Small intestine (tissue), 7 donors: Measurements from ENCODE around the gene POLR2L. TPM values are rescaled to one million over a fixed set of nuclear protein-coding genes. Genes with fewer than 3 reads are reported as not detected.

Source experiments
- DNase-seq, 2 donors: peaks; one replicate each; pipeline versions ENCODE4 v3.0.0 to v3.0.0-alpha.2; 2013
- FAIRE-seq: peaks from 2 replicates; lab custom pipeline; 2012; peaks lifted over from hg19 to GRCh38; lab: Jason Lieb, UNC
- H3K27ac ChIP-seq, 3 donors: one replicate each; pipeline ENCODE4 v1.5.1; 2013; ENCODE audit warnings: low read length in 2 of 3, mild to moderate bottlenecking in 2 of 3, control low read depth in 1 of 3, inconsistent platforms in 1 of 3, low read depth in 1 of 3, moderate library complexity in 1 of 3
- H3K27me3 ChIP-seq, 3 donors: one replicate each; pipeline ENCODE4 v1.6.1; 2013; ENCODE audit warnings: low read length in 3 of 3, inconsistent platforms in 1 of 3; ENCODE audit not compliant: control insufficient read depth in 3 of 3, insufficient read depth in 3 of 3
- H3K36me3 ChIP-seq, 3 donors: one replicate each; pipeline ENCODE4 v1.6.1; 2013; ENCODE audit warnings: low read length in 3 of 3, inconsistent platforms in 1 of 3, low read depth in 1 of 3, mild to moderate bottlenecking in 1 of 3, moderate library complexity in 1 of 3; ENCODE audit not compliant: control insufficient read depth in 3 of 3, insufficient read depth in 2 of 3
- H3K4me1 ChIP-seq, 3 donors: one replicate each; pipeline ENCODE4 v1.6.1; 2013; ENCODE audit warnings: low read length in 2 of 3, inconsistent platforms in 1 of 3, low read depth in 1 of 3, mild to moderate bottlenecking in 1 of 3, moderate library complexity in 1 of 3; ENCODE audit not compliant: control insufficient read depth in 3 of 3, insufficient read depth in 2 of 3
- H3K4me3 ChIP-seq, 3 donors: one replicate each; pipeline ENCODE4 v1.5.1; 2013; ENCODE audit warnings: low read length in 3 of 3, control low read depth in 1 of 3, inconsistent platforms in 1 of 3, low read depth in 1 of 3, mild to moderate bottlenecking in 1 of 3, moderate library complexity in 1 of 3
- H3K9me3 ChIP-seq, 2 donors: one replicate each; pipeline ENCODE4 v1.6.1; 2013; ENCODE audit warnings: low read depth in 1 of 2, low read length in 1 of 2; ENCODE audit not compliant: control insufficient read depth in 2 of 2, insufficient read depth in 1 of 2
- WGBS, 3 donors: extraction: QIAGEN DNeasy Blood & Tissue Kit; methylation state at CpG; one replicate each; pipeline ENCODE4 v1.1.7; 2013; 5-methylcytosine and 5-hydroxymethylcytosine counted together
- polyA plus RNA-seq, 4 donors: library from polyadenylated mRNA; stranded (reverse) in 3 of 4; unstranded in 1 of 4; fragments of 200-250 nt in 3 of 4; fragments of 120-200 nt in 1 of 4; gene quantifications; one replicate each; pipeline versions ENCODE4 v1.2.1 to v1.2.3, GENCODE V29; 2013
- donor health status: healthy with polysubstance abuse.
- donor health status: control.
- donor health status: control.
- donor health status: Bipolar disorder and iron deficiency.
- donor health status: healthy.

POLR2L gene
- polyA plus RNA-seq, 4 donors = 82.9 to 140 (median 132) TPM

- H3K9me3 ChIP-seq = no peaks in the 10 kb centered on the region
- FAIRE-seq (no peak), DNase-seq (no peak)
- no peak overlapping the region for H3K4me3 ChIP-seq
- H3K36me3 ChIP-seq = peaks cover 14 to 67% (median 15%) of the 10 kb centered on the region in 3 donors
- no peaks in the 10 kb centered on the region for H3K27me3 ChIP-seq
- 87 to 90% (median 90%) methylated on average over 9 of the region's 9 CpGs for WGBS, 3 donors
- peak overlapping the region in 1 of 3 donors; percentile 30 for H3K27ac ChIP-seq
- H3K4me1 ChIP-seq = peaks cover 6 to 61% (median 13%) of the 10 kb centered on the region in 3 donors
Measured at GRCh38 chr11:836700-837099, 5.6 kb downstream of the POLR2L start.

- Histone ChIP-seq H3K27ac (no peak overlapping the region), H3K4me1 (peaks cover 6 to 64% (median 11%) of the 10 kb centered on the region in 3 donors), H3K9me3 (no peaks in the 10 kb centered on the region), H3K27me3 (no peaks in the 10 kb centered on the region), H3K4me3 (no peak overlapping the region), H3K36me3 (peaks cover 14 to 67% (median 15%) of the 10 kb centered on the region in 3 donors)
- 89 to 91% (median 90%) methylated on average over 11 to 14 of the region's 14 CpGs for WGBS, 3 donors
- DNase-seq = no peak
- no peak for FAIRE-seq
Measured at GRCh38 chr11:836274-836673, 6.1 kb downstream of the POLR2L start.

- WGBS, 3 donors = 12 to 36% (median 22%) methylated on average over 31 of the region's 31 CpGs
- Histone ChIP-seq H3K9me3 (no peaks in the 10 kb centered on the region), H3K4me1 (peaks cover 2 to 70% (median 10%) of the 10 kb centered on the region in 3 donors), H3K36me3 (peaks cover 14 to 50% (median 15%) of the 10 kb centered on the region in 3 donors), H3K4me3 (peak overlapping the region in 2 of 3 donors; percentile 75 to 80), H3K27me3 (peaks cover 0 to 7% (median 0%) of the 10 kb centered on the region in 3 donors), H3K27ac (peak overlapping the region; percentile 88 to 98 (median 96))
- peak; percentile 84 to 89 for DNase-seq
- no peak for FAIRE-seq
Measured at GRCh38 chr11:834371-835316, 7.7 kb downstream of the POLR2L start.

GRCh38 chr11:833849-834311 is 8.4 kb downstream of the POLR2L start:
- WGBS, 3 donors = 19 to 40% (median 28%) methylated on average over 9 of the region's 9 CpGs
- H3K27me3 ChIP-seq = peaks cover 0 to 15% (median 0%) of the 10 kb centered on the region in 3 donors
- H3K4me1 ChIP-seq = peaks cover 2 to 71% (median 12%) of the 10 kb centered on the region in 3 donors
- DNase-seq (peak; percentile 55 to 83), FAIRE-seq (no peak)
- H3K9me3 ChIP-seq = no peaks in the 10 kb centered on the region
- H3K27ac ChIP-seq = peak overlapping the region; percentile 88 to 98 (median 96)
- H3K36me3 ChIP-seq = peaks cover 12 to 43% (median 14%) of the 10 kb centered on the region in 3 donors
- H3K4me3 ChIP-seq = peak overlapping the region; percentile 51 to 80 (median 75)

- Histone ChIP-seq H3K27ac (peak overlapping the region; percentile 88 to 98 (median 96)), H3K4me3 (peak overlapping the region; percentile 51 to 80 (median 75)), H3K36me3 (peaks cover 7 to 36% (median 13%) of the 10 kb centered on the region in 3 donors), H3K27me3 (peaks cover 0 to 15% (median 0%) of the 10 kb centered on the region in 3 donors), H3K9me3 (no peaks in the 10 kb centered on the region), H3K4me1 (peaks cover 2 to 71% (median 12%) of the 10 kb centered on the region in 3 donors)
- DNase-seq (peak; percentile 74 to 91), FAIRE-seq (no peak)
- 0 to 1% (median 1%) methylated on average over 25 to 55 of the region's 55 CpGs for WGBS, 3 donors
Measured at GRCh38 chr11:833114-833791, 9.1 kb downstream of the POLR2L start.

GRCh38 chr11:832529-833113 is 9.7 kb downstream of the POLR2L start, which contains the start of gene CD151:
Gene CD151, plus strand, starts transcription at chr11:832952. Its CDS starts 3,118 bp downstream, at chr11:836070.
- no peak for FAIRE-seq
- Histone ChIP-seq H3K4me1 (peaks cover 6 to 71% (median 12%) of the 10 kb centered on the region in 3 donors), H3K4me3 (peak within 1 kb of the TSS; percentile 51 to 80 (median 75)), H3K27me3 (peaks cover 0 to 15% (median 0%) of the 10 kb centered on the region in 3 donors), H3K27ac (peak within 1 kb of the TSS; percentile 88 to 98 (median 96)), H3K9me3 (no peaks in the 10 kb centered on the region), H3K36me3 (peaks cover 1 to 30% (median 8%) of the 10 kb centered on the region in 3 donors)
- peak; percentile 72 to 84 for DNase-seq
- 2 to 6% (median 4%) methylated on average over 26 to 66 of the region's 67 CpGs for WGBS, 3 donors

GRCh38 chr11:831961-832528 is 10.3 kb downstream of the POLR2L start:
- H3K4me1 ChIP-seq = peaks cover 6 to 71% (median 12%) of the 10 kb centered on the region in 3 donors
- peaks cover 0 to 15% (median 0%) of the 10 kb centered on the region in 3 donors for H3K27me3 ChIP-seq
- peak overlapping the region; percentile 49 to 75 (median 51) for H3K4me3 ChIP-seq
- H3K9me3 ChIP-seq = no peaks in the 10 kb centered on the region
- FAIRE-seq (no peak), DNase-seq (no peak)
- WGBS, 3 donors = 72 to 83% (median 73%) methylated on average over 17 to 23 of the region's 23 CpGs
- H3K27ac ChIP-seq = peak overlapping the region in 2 of 3 donors; percentile 50 to 65
- peaks cover 0 to 24% (median 3%) of the 10 kb centered on the region in 3 donors for H3K36me3 ChIP-seq
